Activated CD8-positive, alpha-beta T cell treated with anti-CD3 and anti-CD28 coated beads for 36 hours (primary cell): ENCODE results near the gene LYRM2. TPM values are rescaled to one million over a fixed set of nuclear protein-coding genes. Genes with fewer than 3 reads are reported as not detected.

Experiments used
- ATAC-seq: fragments of 200-7000 bp; cut with Tn5 transposase; one replicate; pipeline ENCODE4 v1.10.0; 2021; ENCODE audit warnings: mild to moderate bottlenecking, moderate library complexity
- CTCF ChIA-PET: fragments of 350-600 bp; sonication (Branson Sonifier 250); formaldehyde crosslinking; loops from one replicate; lab custom pipeline; 2021; ENCODE audit warnings: antibody characterized with exemption; lab: Charles Lee
- POLR2A ChIA-PET: fragments of 350-600 bp; sonication (Branson Sonifier 250); formaldehyde crosslinking; loops from one replicate; lab custom pipeline; 2021; ENCODE audit warnings: antibody characterized with exemption; lab: Charles Lee
- DNase-seq: peaks from one replicate; pipeline ENCODE4 v3.0.0-alpha.2; 2020
- H3K27ac Mint-ChIP-seq: one replicate; pipeline ENCODE4 v1.8.0; 2021; ENCODE audit warnings: mild to moderate bottlenecking, mixed read lengths
- H3K27me3 Mint-ChIP-seq: one replicate; pipeline ENCODE4 v1.8.0; 2021; ENCODE audit warnings: mixed read lengths
- H3K36me3 Mint-ChIP-seq: one replicate; pipeline ENCODE4 v1.8.0; 2021; ENCODE audit warnings: low read depth, mixed read lengths
- H3K4me1 Mint-ChIP-seq: one replicate; pipeline ENCODE4 v1.8.0; 2021; ENCODE audit warnings: low read depth, mixed read lengths
- H3K4me3 Mint-ChIP-seq: one replicate; pipeline ENCODE4 v1.8.0; 2021; ENCODE audit warnings: mild to moderate bottlenecking, moderate library complexity, mixed read lengths
- H3K9me3 Mint-ChIP-seq: one replicate; pipeline ENCODE4 v1.8.0; 2021; ENCODE audit warnings: mixed read lengths
- intact Hi-C: fragments of 100-400 bp; cut with micrococcal nuclease; formaldehyde crosslinking; loops from one replicate; pipeline ENCODE4 v1.10.0; 2022
- total RNA-seq, 2 experiments: library from RNA; stranded (reverse); gene quantifications; one replicate each; pipeline ENCODE4 v1.2.3, GENCODE V29; 2021
- TF ChIP-seq, protein P1 (sequence below): fragments of 200-600 bp; IDR thresholded peaks from one replicate; pipeline ENCODE4 v1.8.0; 2022; ENCODE audit warnings: antibody characterized with exemption, mild to moderate bottlenecking

Gene LYRM2
- total RNA-seq, 2 experiments from 2014 or later = 23.6 to 23.7 TPM

DNA sequence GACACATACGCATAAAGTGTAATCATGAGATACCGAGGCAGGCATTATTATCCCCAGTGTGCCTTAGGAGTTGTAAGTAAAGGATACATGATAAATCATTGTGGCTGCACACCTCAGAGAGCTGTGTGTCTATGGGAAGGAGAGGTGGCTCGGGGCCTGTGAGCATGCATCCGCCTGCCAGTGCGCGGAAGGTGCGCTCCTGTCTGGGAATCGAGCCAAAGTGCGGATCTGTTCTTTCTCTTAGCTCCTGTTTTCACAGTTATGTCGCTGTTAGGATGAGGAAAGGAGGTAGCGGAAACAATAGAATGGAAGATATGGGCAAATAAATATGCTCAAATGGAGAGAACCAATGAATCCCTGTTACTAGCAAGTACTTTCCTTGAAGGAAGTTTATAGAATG is 107.6 kb downstream of the LYRM2 start:
- ATAC-seq = no peak
- Mint-ChIP-seq H3K9me3 (no peaks in the 10 kb centered on the region), H3K27me3 (no peaks in the 10 kb centered on the region), H3K4me3 (no peak overlapping the region), H3K36me3 (no peaks in the 10 kb centered on the region), H3K4me1 (no peaks in the 10 kb centered on the region), H3K27ac (no peak overlapping the region)
- CTCF ChIA-PET = no interaction called here
- POLR2A ChIA-PET = no interaction called here
- intact Hi-C loops = no loop called here
- TF ChIP-seq, protein P1, sequence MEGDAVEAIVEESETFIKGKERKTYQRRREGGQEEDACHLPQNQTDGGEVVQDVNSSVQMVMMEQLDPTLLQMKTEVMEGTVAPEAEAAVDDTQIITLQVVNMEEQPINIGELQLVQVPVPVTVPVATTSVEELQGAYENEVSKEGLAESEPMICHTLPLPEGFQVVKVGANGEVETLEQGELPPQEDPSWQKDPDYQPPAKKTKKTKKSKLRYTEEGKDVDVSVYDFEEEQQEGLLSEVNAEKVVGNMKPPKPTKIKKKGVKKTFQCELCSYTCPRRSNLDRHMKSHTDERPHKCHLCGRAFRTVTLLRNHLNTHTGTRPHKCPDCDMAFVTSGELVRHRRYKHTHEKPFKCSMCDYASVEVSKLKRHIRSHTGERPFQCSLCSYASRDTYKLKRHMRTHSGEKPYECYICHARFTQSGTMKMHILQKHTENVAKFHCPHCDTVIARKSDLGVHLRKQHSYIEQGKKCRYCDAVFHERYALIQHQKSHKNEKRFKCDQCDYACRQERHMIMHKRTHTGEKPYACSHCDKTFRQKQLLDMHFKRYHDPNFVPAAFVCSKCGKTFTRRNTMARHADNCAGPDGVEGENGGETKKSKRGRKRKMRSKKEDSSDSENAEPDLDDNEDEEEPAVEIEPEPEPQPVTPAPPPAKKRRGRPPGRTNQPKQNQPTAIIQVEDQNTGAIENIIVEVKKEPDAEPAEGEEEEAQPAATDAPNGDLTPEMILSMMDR = no peak
- DNase-seq = no peak

DNA sequence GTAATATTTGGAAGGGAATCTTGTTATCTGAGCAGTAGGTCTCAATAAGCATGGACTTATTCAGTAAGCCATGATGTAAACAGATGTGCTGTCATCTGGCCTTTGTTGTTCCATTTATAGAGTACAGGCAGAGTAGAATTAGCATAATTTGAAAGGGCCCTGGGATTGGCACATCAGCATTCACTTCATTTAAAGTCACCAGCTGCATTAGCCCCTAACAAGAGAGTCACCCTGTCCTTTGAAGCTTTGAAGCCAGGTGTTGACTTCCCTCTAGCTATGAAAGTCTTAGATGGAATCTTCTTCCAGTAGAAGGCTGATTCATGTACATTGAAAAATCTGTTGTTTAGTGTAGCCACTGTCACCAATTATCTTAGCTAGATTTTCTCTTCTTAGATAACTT is 109.7 kb downstream of the LYRM2 start:
- ChIA-PET POLR2A (no interaction called here), CTCF (interaction anchor here (1.5 kb wide), 1 partner anchor 8 kb away, joined by 4 read pairs; no protein-coding TSS in a partner anchor)
- no peak for DNase-seq
- no peaks in the 10 kb centered on the region for H3K27me3 Mint-ChIP-seq
- TF ChIP-seq, protein P1 = no peak
- no peaks in the 10 kb centered on the region for H3K4me1 Mint-ChIP-seq
- intact Hi-C loops = no loop called here
- H3K4me3 Mint-ChIP-seq = no peak overlapping the region
- H3K36me3 Mint-ChIP-seq = no peaks in the 10 kb centered on the region
- no peak overlapping the region for H3K27ac Mint-ChIP-seq
- ATAC-seq = no peak
- H3K9me3 Mint-ChIP-seq = no peaks in the 10 kb centered on the region

- H3K9me3 Mint-ChIP-seq = no peaks in the 10 kb centered on the region
- H3K4me3 Mint-ChIP-seq = no peak overlapping the region
- DNase-seq = no peak
- intact Hi-C loops = no loop called here
- ChIA-PET CTCF (no interaction called here), POLR2A (no interaction called here)
- no peaks in the 10 kb centered on the region for H3K4me1 Mint-ChIP-seq
- TF ChIP-seq, protein P1 = no peak
- no peaks in the 10 kb centered on the region for H3K36me3 Mint-ChIP-seq
- H3K27me3 Mint-ChIP-seq = no peaks in the 10 kb centered on the region
- no peak for ATAC-seq
- peak overlapping the region; percentile 13 for H3K27ac Mint-ChIP-seq
These were observed 110.9 kb downstream of the LYRM2 start for GRCh38 chr6:89527634-89528033.

DNA sequence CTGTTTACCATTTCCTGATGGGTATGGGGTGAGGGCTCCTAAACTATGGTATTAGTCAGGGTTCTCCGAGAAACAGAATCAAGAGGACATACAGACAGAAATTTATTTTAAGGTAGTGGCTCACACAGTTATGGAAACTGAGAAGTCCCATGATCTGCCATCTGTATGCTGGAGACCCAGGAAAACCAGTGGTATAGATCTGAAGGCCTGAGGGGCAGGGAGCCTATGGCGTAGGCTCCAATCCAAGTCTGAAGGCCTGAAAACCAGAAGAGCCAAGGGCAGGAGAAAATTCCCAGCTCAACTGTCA is 112.0 kb downstream of the LYRM2 start:
- no peak overlapping the region for H3K4me3 Mint-ChIP-seq
- CTCF ChIA-PET = no interaction called here
- no peaks in the 10 kb centered on the region for H3K36me3 Mint-ChIP-seq
- TF ChIP-seq, protein P1 = no peak
- H3K27ac Mint-ChIP-seq = no peak overlapping the region
- POLR2A ChIA-PET = no interaction called here
- intact Hi-C loops = no loop called here
- no peak for DNase-seq
- ATAC-seq = no peak
- H3K4me1 Mint-ChIP-seq = no peaks in the 10 kb centered on the region
- H3K27me3 Mint-ChIP-seq = no peaks in the 10 kb centered on the region
- H3K9me3 Mint-ChIP-seq = no peaks in the 10 kb centered on the region

- DNase-seq (no peak), ATAC-seq (no peak)
- TF ChIP-seq, protein P1 = no peak
- Mint-ChIP-seq H3K27me3 (no peaks in the 10 kb centered on the region), H3K36me3 (no peaks in the 10 kb centered on the region), H3K4me1 (no peaks in the 10 kb centered on the region), H3K4me3 (no peak overlapping the region), H3K27ac (no peak overlapping the region), H3K9me3 (no peaks in the 10 kb centered on the region)
- intact Hi-C loops = no loop called here
- ChIA-PET CTCF (interaction anchor here (0.7 kb wide), 1 partner anchor 20 kb away, joined by 3 read pairs; no protein-coding TSS in a partner anchor), POLR2A (no interaction called here)
These were observed 112.6 kb downstream of the LYRM2 start for GRCh38 chr6:89525786-89526562.
